Gastroesophageal sphincter (tissue), 4 donors: ENCODE data around the gene MAU2. TPM values are rescaled to one million over a fixed set of nuclear protein-coding genes. Genes with fewer than 3 reads are reported as not detected.
A peak's percentile ranks its signal among the peaks of the same experiment; 100 is the strongest.

Experiments
- ATAC-seq: fragments of 150-250 bp; one replicate; pipeline ENCODE4 v1.9.1; 2016; ENCODE audit warnings: mild to moderate bottlenecking, moderate library complexity
- H3K27ac ChIP-seq, 4 donors: fragments of 200-600 bp; sonication (generic) in 3 of 4; 1 replicate in 3 of 4; 2 replicates in 1 of 4; pipeline ENCODE4 v1.5.1; 2016 to 2019
- H3K27me3 ChIP-seq: fragments of 200-600 bp; sonication (generic); one replicate; pipeline ENCODE4 v1.5.1; 2019
- H3K36me3 ChIP-seq, 2 donors: fragments of 200-600 bp; sonication (generic); one replicate each; pipeline ENCODE4 v1.5.1; 2019; ENCODE audit warnings: control low read depth in 1 of 2
- H3K4me1 ChIP-seq, 3 donors: fragments of 200-600 bp; sonication (generic); 1 replicate in 2 of 3; 2 replicates in 1 of 3; pipeline ENCODE4 v1.5.1; 2016 to 2019; ENCODE audit warnings: control low read depth in 2 of 3
- H3K4me3 ChIP-seq, 2 donors: fragments of 200-600 bp; sonication (generic); one replicate each; pipeline ENCODE4 v1.5.1; 2019; ENCODE audit warnings: mild to moderate bottlenecking in 1 of 2, moderate library complexity in 1 of 2
- H3K9me3 ChIP-seq, 3 donors: fragments of 200-600 bp; sonication (generic); one replicate each; pipeline ENCODE4 v1.5.1; 2017 to 2019; ENCODE audit warnings: control low read depth in 2 of 3
- CTCF ChIP-seq, 4 experiments: fragments of 200-600 bp in 2 of 4; fragments of 450-650 bp in 2 of 4; sonication (generic) in 1 of 4; IDR thresholded peaks; one replicate each; pipeline ENCODE4 v1.5.1; 2017 to 2019; ENCODE audit warnings: antibody characterized with exemption in 4 of 4, mild to moderate bottlenecking in 2 of 4, moderate library complexity in 2 of 4
- EP300 ChIP-seq: sonication (generic); formaldehyde crosslinking; IDR thresholded peaks from one replicate; pipeline ENCODE4 v1.6.1; 2017; ENCODE audit warnings: antibody characterized with exemption, mild to moderate bottlenecking
- POLR2A ChIP-seq, 2 donors: fragments of 450-650 bp; IDR thresholded peaks; one replicate each; pipeline ENCODE4 v1.6.1; 2017; ENCODE audit warnings: antibody characterized with exemption in 2 of 2, mild to moderate bottlenecking in 2 of 2, moderate library complexity in 1 of 2
- POLR2AphosphoS5 ChIP-seq: sonication (generic); formaldehyde crosslinking; IDR thresholded peaks from one replicate; pipeline ENCODE4 v1.6.1; 2017; ENCODE audit warnings: antibody characterized with exemption
- WGBS, 2 donors: methylation state at CpG; one replicate each; pipeline ENCODE4 v1.1.5; 2018; ENCODE audit warnings: low coverage in 1 of 2; 5-methylcytosine and 5-hydroxymethylcytosine counted together
- total RNA-seq, 4 donors: library from RNA; depleted of rRNA; stranded (reverse); fragments of >200 nt; gene quantifications; one replicate each; pipeline ENCODE4 v1.1.0, GENCODE V29; 2016

MAU2 gene
- total RNA-seq, 4 donors from 2014 or later, result 17.9 to 46.5 (median 39.0) TPM

- TF ChIP-seq POLR2AphosphoS5, result no peak
- no peak for TF ChIP-seq CTCF (IDR thresholded peaks at IDR 0.05)
- no peak for TF ChIP-seq POLR2A (IDR thresholded peaks at IDR 0.05)
- 8 to 20% methylated on average over 8 to 9 of the region's 32 CpGs for WGBS, 2 donors
- Histone ChIP-seq H3K4me1 (peaks cover 0 to 52% (median 28%) of the 10 kb centered on the region in 3 donors), H3K27ac (peak overlapping the region; percentile 77 to 94 (median 91)), H3K36me3 (peaks cover 0 to 38% of the 10 kb centered on the region in 2 donors), H3K9me3 (no peaks in the 10 kb centered on the region), H3K27me3 (no peaks in the 10 kb centered on the region), H3K4me3 (peak overlapping the region; percentile 86 to 99)
- no peak for ATAC-seq
Measured at GRCh38 chr19:19319732-19320360, 783 bp upstream of the MAU2 start.

- H3K36me3 ChIP-seq, result peaks cover 0 to 38% of the 10 kb centered on the region in 2 donors
- whole genome bisulfite sequencing, 2 donors, result 0 to 2% methylated on average over 1 to 8 of the region's 34 CpGs
- TF ChIP-seq CTCF (IDR thresholded peaks at IDR 0.05) (no peak), EP300 (no peak), POLR2A (IDR thresholded peaks at IDR 0.05) (no peak), POLR2AphosphoS5 (no peak)
- H3K4me3 ChIP-seq, result peak overlapping the region; percentile 86 to 99
- H3K9me3 ChIP-seq, result no peaks in the 10 kb centered on the region
- no peaks in the 10 kb centered on the region for H3K27me3 ChIP-seq
- peak overlapping the region; percentile 77 to 94 (median 91) for H3K27ac ChIP-seq
- ATAC-seq, result no peak
- peaks cover 0 to 52% (median 28%) of the 10 kb centered on the region in 3 donors for H3K4me1 ChIP-seq
Measured at GRCh38 chr19:19321141-19321577, 530 bp downstream of the MAU2 start.

GRCh38 chr19:19324059-19324770 lies 3.6 kb downstream of the MAU2 start:
- Histone ChIP-seq H3K27me3 (no peaks in the 10 kb centered on the region), H3K27ac (no peak overlapping the region), H3K36me3 (peaks cover 0 to 61% of the 10 kb centered on the region in 2 donors), H3K4me3 (no peak overlapping the region), H3K4me1 (peaks cover 0 to 48% (median 20%) of the 10 kb centered on the region in 3 donors), H3K9me3 (no peaks in the 10 kb centered on the region)
- 83 to 92% methylated on average over 5 to 6 of the region's 7 CpGs for WGBS, 2 donors
- no peak for TF ChIP-seq POLR2A (IDR thresholded peaks at IDR 0.05)
- no peak for TF ChIP-seq CTCF (IDR thresholded peaks at IDR 0.05)
- no peak for TF ChIP-seq EP300
- TF ChIP-seq POLR2AphosphoS5, result no peak
- ATAC-seq, result no peak

GRCh38 chr19:19327672-19328071 lies 7.0 kb downstream of the MAU2 start:
- H3K4me1 ChIP-seq, result peaks cover 0 to 29% (median 7%) of the 10 kb centered on the region in 3 donors
- TF ChIP-seq POLR2A (IDR thresholded peaks at IDR 0.05), result no peak
- TF ChIP-seq POLR2AphosphoS5, result no peak
- no peak for TF ChIP-seq CTCF (IDR thresholded peaks at IDR 0.05)
- no peak for TF ChIP-seq EP300
- ATAC-seq, result no peak
- WGBS, 2 donors, result 90 to 93% methylated on average over 3 to 7 of the region's 8 CpGs
- no peak overlapping the region for H3K27ac ChIP-seq
- no peaks in the 10 kb centered on the region for H3K27me3 ChIP-seq
- peaks cover 0 to 95% of the 10 kb centered on the region in 2 donors for H3K36me3 ChIP-seq
- H3K4me3 ChIP-seq, result no peak overlapping the region
- no peaks in the 10 kb centered on the region for H3K9me3 ChIP-seq
